Measurements from ENCODE around the gene RAD50. TPM values are rescaled to one million over a fixed set of nuclear protein-coding genes. Genes with fewer than 3 reads are reported as not detected.

Gene RAD50
- total RNA-seq, 1 donor from 2014 or later = 29.4 TPM

- no peak for TF ChIP-seq CTCF (IDR thresholded peaks at IDR 0.05)
- no peak for DNase-seq (ENCODE audit: low spot score in 2 of 2)
- Histone ChIP-seq H3K27me3 (no peaks in the 10 kb centered on the region), H3K9me3 (no peaks in the 10 kb centered on the region), H3K4me3 (no peak overlapping the region), H3K4me1 (no peaks in the 10 kb centered on the region), H3K27ac (no peak overlapping the region), H3K36me3 (peaks cover 38 to 82% of the 10 kb centered on the region in 2 donors)
- intact Hi-C loops (cut with DNase I) = no loop called here
Observed at GRCh38 chr5:132592521-132592920, 35.7 kb downstream of the RAD50 start.

GRCh38 chr5:132594170-132594569, 37.4 kb downstream of the RAD50 start:
- DNase-seq (ENCODE audit: low spot score in 2 of 2) = no peak
- H3K27ac ChIP-seq = no peak overlapping the region
- no peak overlapping the region for H3K4me3 ChIP-seq
- H3K4me1 ChIP-seq = no peaks in the 10 kb centered on the region
- no peaks in the 10 kb centered on the region for H3K9me3 ChIP-seq
- intact Hi-C loops (cut with DNase I) = no loop called here
- peaks cover 32 to 80% of the 10 kb centered on the region in 2 donors for H3K36me3 ChIP-seq
- no peak for TF ChIP-seq CTCF (IDR thresholded peaks at IDR 0.05)
- H3K27me3 ChIP-seq = no peaks in the 10 kb centered on the region

- intact Hi-C loops (cut with DNase I) = no loop called here
- H3K4me3 ChIP-seq = no peak overlapping the region
- TF ChIP-seq CTCF (IDR thresholded peaks at IDR 0.05) = no peak
- peaks cover 27 to 78% of the 10 kb centered on the region in 2 donors for H3K36me3 ChIP-seq
- no peaks in the 10 kb centered on the region for H3K27me3 ChIP-seq
- H3K9me3 ChIP-seq = no peaks in the 10 kb centered on the region
- H3K4me1 ChIP-seq = no peaks in the 10 kb centered on the region
- no peak for DNase-seq (ENCODE audit: low spot score in 2 of 2)
- no peak overlapping the region for H3K27ac ChIP-seq
Observed at GRCh38 chr5:132595624-132596023, 38.8 kb downstream of the RAD50 start.

GRCh38 chr5:132601071-132601728, 44.4 kb downstream of the RAD50 start:
- Histone ChIP-seq H3K36me3 (peaks cover 41 to 68% of the 10 kb centered on the region in 2 donors), H3K27me3 (no peaks in the 10 kb centered on the region), H3K27ac (no peak overlapping the region), H3K9me3 (no peaks in the 10 kb centered on the region), H3K4me1 (no peaks in the 10 kb centered on the region), H3K4me3 (no peak overlapping the region)
- intact Hi-C loops (cut with DNase I) = no loop called here
- DNase-seq (ENCODE audit: low spot score in 2 of 2) = no peak
- no peak for TF ChIP-seq CTCF (IDR thresholded peaks at IDR 0.05)

GRCh38 chr5:132607095-132607494, 50.3 kb downstream of the RAD50 start:
- TF ChIP-seq CTCF (IDR thresholded peaks at IDR 0.05) = no peak
- H3K36me3 ChIP-seq = peaks cover 36 to 76% of the 10 kb centered on the region in 2 donors
- intact Hi-C loops (cut with DNase I) = no loop called here

GRCh38 chr5:132608107-132608506, 51.3 kb downstream of the RAD50 start:
- Histone ChIP-seq H3K27me3 (no peaks in the 10 kb centered on the region), H3K4me1 (no peaks in the 10 kb centered on the region), H3K4me3 (no peak overlapping the region), H3K9me3 (no peaks in the 10 kb centered on the region), H3K36me3 (peaks cover 36 to 76% of the 10 kb centered on the region in 2 donors), H3K27ac (no peak overlapping the region)
- intact Hi-C loops (cut with DNase I) = no loop called here
- DNase-seq (ENCODE audit: low spot score in 2 of 2) = no peak
- no peak for TF ChIP-seq CTCF (IDR thresholded peaks at IDR 0.05)

More at GRCh38 chr5:132607095-132607494, 50.3 kb downstream of the RAD50 start:
- DNase-seq (ENCODE audit: low spot score in 2 of 2) = no peak
- no peaks in the 10 kb centered on the region for H3K27me3 ChIP-seq
- no peaks in the 10 kb centered on the region for H3K4me1 ChIP-seq
- no peak overlapping the region for H3K27ac ChIP-seq
- no peaks in the 10 kb centered on the region for H3K9me3 ChIP-seq
- no peak overlapping the region for H3K4me3 ChIP-seq
